GM19193 (cell line): Measurements from ENCODE around the gene SRSF5.
A peak's percentile ranks its signal among the peaks of the same experiment; 100 is the strongest.

Experiments used
- POLR2A ChIP-seq: IDR thresholded peaks from 4 replicates; pipeline ENCODE4 v1.6.1; 2011; ENCODE audit not compliant: insufficient read depth, insufficient read length; ENCODE audit errors: extremely low read depth

The SRSF5 gene

DNA sequence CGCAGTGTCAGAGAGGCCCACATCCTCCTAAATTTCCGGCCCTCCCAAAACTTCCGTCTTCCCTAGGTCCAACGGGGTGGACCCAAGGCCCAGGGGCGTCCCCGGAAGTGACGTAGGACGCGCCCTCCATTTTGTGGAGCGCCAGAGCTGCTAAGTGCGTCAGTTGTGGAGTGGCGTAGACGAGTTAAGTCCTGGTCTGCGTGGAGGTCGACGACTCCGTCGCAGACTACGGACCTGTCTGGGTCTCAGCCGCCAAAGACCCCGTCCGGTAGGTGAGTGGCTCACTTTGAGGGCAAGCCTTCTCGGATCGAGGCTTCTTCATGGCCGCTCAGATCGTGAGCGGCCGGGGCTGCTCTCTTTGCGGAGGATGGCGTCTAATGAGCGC, at the start of gene SRSF5:
Gene SRSF5 (plus strand): TSS at position 159 of the 385 bp plus-strand sequence. CDS start 1,015 bp downstream, outside the sequence.
- TF ChIP-seq POLR2A: peak; percentile 99

DNA sequence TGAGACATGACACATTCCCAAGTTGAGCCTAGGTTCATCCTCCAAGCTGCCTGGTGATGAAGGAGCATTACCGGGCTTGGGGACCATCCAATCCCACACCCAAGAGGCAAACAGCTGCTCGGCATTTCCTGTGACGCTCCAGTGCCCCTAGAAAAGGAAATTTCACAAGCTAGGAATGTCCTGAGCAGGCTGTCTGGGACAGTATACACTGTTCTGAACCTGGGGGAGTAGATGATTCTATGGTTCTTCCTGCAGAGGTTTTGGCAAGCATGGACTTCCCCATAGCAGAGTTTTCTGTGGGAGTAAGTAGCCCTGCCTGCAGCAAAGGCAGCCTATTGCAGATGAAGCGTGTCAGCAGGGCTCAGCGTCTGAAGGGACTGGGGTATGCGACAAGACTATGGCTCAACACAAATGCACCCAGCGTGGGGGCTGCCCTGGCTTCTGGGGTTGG, 47.4 kb upstream of the SRSF5 start:
- no peak for TF ChIP-seq POLR2A

DNA sequence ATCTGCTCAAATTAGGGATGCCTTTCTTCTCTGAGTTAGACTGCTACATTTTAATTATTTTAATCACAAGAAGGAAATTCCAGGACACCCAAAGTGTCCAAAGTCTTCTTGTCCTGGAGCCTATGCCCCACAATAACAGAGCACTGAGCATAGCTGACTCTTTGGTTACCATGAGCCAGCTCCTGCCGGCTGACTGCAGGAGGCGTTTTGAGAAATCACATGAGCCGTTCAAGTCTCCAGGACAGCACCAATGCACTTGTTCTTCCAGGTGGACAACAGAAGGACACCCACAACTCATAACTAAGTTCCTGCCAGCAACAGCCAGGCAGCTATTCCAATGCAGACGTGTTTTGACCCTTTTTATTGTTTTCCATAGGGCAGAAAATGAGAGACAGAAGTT, 46.0 kb upstream of the SRSF5 start:
- no peak for TF ChIP-seq POLR2A

DNA sequence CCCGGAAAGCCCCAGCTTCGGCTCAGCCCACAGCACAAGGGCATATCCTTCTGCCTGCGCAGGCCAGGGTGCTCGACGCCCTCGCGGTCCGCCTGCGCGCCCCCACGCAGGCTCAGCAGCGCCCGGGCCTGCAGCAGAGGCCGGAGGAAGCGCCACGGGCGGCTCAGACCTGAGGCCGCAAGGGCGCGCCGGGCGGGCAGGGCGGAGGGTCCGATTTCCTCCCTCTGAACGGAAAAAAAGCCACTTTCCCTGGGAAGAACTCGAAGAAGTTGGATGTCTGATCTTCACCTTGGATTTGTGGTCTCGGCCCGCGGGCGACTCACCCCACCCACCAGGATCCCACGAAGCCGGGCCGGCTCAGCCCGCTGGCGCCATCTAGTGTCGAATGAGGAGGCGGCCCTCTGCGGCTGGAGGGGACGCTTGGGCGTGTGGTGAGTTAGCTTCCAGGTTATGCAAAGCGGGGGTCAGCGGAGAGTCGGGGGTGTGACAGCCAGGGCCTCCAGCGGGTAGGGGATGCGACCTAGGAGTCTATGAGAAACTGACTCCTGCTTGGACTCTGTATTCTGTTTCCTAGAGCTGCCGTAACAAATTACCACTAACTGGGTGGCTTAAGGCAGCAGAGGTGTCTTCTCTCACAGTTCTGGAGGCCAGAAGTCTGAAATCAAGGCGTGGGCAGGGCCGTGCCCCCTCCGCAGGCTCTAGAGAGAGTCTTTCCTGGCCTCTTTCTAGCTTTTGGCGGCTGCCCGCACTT, 40.0 kb upstream of the SRSF5 start:
- TF ChIP-seq POLR2A: no peak

DNA sequence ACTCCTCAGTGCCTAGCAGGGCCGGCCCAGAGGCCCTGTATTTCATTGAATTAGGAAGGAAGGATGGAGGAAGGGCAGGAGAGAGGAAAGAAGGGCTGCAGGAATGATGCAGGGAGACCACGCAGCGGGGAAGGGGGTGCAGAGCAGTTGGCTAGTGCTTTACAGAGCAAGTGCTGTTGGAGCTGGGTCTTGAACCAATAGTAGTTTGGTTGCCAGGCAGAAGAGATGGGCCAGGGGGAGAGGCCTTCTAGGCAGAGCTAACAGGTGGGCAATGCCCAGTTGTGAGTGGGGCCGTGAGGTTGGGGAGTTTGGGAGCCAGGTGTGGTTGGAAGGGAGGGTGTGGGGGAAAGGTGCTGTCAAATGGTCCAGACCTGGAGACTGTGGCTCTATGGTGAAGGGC, 39.1 kb upstream of the SRSF5 start:
- TF ChIP-seq POLR2A: no peak

DNA sequence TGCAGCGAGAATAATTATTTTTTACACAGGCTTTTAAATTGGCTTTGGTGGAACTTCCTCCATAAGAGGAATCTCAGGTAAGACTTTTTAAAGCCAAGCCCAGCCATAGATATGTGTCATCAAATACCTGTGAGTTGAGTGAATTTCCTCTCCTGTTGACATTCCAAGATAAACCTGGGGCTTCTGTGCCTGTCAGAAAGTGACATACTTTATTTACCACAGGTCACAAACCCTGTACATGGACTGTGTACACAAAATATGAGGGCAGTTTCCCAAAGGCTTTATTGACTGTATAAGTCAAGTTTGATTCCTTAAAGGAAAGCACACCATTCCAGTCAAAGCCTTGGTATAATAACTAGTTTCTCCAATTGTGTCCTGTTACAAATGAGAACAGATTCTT, 25.9 kb upstream of the SRSF5 start:
- TF ChIP-seq POLR2A: no peak

DNA sequence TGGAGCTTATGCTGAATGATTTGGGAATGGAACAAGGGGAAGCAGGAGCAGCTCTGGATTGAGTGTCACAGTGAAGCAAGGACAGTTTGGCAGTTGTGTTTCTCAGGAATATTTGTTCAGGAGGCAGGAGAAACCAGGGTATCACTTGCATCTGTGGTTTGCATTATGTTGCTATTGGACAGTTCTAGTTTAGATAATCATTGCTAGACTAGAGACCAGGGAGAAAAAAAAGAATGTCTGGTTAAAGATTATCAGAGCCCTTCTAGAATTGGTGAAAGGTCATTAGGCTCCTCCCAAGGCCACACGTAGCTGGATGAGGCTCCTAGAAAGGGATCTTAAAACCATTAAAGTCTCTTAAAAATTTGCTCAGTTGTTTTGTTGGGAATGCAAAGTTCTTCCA, 17.0 kb upstream of the SRSF5 start:
- TF ChIP-seq POLR2A: no peak

DNA sequence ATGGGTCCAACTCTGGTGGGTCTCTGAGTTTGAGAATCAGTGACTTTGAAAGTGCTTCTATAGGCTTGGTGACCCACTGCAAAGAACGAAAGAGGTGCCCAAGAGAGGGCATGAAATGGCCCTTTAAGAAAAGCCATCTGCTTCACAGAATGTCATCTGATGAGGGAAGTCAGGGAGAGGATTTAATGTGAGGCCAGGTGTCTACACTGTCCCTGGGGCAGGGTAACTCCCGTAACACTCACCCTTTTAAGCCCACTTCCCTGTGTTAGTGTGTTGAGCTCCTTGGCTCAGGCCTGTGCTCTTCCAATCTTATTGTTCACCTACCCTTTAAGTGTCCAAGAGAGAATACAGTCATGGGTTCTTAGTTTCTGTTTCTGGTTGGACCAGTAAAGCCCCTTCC, 16.4 kb upstream of the SRSF5 start:
- TF ChIP-seq POLR2A: no peak

DNA sequence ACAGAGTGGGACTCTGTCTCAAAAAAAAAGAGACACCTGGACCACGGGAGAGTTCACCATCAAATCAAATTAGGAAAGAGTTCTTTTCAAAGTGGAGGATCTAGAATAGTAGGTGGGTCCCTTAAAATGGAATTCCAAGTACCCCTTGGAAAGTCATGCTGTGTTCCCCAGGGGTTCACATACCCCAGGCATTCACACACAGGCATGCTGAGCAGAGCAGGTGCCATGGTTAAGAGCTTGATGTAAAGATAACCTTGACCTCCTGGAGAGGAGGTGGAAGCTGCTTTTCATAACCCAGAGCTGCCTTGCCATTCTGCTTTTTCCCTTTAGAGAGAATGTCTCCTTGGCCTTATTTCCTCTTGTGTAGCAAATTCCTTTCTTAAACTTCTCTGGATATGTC, 14.2 kb upstream of the SRSF5 start:
- no peak for TF ChIP-seq POLR2A

DNA sequence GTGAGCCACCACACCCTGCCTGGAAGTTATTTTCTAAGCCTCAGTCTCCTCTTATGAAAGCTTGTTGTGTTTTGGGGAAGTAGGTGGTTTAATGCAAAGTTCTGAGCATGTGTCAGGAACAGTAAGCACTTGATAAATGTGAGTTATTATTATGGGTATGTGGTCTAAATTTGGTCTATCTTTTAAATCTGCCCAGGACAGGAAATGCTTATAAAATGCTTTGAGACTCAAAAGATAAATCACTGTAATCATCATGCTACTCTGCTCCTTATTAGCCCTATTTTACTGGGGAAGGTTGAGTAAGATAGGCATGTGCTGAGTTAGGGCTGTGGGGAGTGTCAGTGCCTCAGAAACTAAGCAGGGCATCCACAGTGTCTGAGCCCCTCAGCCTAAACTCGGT, 13.1 kb upstream of the SRSF5 start:
- no peak for TF ChIP-seq POLR2A

DNA sequence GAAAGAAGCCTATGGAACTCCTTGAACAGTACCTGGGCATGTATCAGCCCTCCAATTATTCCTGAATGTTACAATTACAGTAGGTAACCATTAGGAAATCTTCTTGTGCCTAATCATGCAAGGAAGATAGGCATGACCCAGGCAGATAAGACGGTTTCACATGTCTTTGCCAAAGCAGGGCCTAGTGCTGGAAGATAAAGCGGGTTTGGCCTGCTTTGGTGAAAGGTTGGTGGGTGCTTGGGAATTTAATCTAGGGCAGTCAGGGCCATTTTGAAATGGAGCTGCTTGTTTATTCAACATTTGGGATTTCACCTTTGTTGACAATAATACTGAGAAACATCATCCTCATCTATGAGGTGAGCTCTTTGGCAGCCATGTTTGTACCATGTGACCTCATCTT, 12.5 kb upstream of the SRSF5 start:
- TF ChIP-seq POLR2A: no peak

DNA sequence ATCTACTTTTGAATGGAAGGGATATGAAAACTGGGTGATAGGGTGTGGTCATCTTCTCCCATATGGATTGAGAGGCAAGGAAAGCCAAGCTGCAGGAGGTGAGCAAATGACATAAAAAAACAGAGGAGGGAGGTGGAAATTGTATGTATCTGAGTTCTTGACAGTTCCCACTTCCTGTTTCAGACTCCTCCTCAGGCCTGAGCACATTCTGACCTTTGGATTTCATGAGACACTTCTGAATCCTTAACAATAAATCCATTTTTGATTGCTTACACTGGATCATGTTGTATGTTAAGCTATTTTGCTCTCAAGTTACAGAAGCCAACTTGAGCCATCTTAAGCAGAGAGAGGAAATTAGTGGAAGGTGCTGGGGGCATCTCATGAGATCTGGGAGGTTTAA, 11.6 kb upstream of the SRSF5 start:
- TF ChIP-seq POLR2A: no peak

DNA sequence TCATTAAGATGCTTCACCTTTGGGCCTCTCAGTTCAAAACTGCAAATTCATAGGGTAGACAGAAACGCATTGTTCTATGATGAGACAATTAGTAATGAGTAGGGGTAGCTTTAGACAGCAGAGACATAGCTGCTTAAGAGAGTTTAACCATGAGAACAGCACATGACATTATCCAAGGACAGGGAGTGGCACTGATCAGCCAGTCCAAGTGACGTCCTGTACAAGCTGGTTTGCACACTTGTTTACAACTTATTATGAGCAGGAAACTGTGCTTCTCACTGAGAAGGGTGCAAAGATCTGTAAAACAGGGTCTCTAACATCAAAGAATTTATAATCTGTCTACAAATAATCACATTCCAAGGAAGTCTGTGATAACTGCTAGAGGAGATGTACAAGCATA, 11.2 kb upstream of the SRSF5 start:
- no peak for TF ChIP-seq POLR2A

DNA sequence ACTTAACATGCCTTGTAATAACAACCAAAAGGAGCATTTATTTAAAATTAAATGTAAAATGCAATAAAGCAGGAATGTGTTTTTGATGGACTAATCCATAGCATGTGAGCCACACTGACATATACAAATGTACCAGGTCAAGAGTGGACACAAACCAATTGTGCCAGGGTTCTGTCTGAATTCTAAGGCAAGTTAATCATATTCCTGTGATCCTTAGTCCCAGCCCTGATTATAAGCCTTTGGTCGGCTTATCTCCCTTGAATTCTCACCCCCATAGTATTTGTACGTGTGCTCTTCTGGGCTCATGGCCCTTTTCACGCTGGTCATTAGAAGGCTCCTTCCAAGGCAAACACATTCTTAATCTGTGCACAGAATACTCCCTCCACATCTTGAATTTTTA, 10.6 kb upstream of the SRSF5 start:
- TF ChIP-seq POLR2A: no peak

DNA sequence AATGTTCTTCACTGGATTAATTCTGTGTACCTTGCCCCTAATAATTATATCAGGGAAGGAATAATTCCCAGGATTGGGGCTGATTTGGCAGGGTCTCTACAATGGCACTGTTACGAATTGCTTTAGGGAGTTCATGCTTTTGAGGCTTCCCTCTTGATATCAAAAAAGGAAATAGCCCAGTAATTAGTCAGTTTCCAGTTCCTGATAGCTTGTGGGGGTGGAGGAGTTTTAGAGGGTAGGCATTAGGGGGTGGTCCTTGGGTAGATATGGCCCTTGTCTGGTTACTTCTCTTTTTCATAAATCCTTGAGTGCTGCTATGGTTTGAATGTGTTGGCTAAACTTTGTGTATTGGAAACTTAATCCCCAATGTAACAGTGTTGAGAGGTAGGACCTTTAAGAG, 6.1 kb upstream of the SRSF5 start:
- no peak for TF ChIP-seq POLR2A

DNA sequence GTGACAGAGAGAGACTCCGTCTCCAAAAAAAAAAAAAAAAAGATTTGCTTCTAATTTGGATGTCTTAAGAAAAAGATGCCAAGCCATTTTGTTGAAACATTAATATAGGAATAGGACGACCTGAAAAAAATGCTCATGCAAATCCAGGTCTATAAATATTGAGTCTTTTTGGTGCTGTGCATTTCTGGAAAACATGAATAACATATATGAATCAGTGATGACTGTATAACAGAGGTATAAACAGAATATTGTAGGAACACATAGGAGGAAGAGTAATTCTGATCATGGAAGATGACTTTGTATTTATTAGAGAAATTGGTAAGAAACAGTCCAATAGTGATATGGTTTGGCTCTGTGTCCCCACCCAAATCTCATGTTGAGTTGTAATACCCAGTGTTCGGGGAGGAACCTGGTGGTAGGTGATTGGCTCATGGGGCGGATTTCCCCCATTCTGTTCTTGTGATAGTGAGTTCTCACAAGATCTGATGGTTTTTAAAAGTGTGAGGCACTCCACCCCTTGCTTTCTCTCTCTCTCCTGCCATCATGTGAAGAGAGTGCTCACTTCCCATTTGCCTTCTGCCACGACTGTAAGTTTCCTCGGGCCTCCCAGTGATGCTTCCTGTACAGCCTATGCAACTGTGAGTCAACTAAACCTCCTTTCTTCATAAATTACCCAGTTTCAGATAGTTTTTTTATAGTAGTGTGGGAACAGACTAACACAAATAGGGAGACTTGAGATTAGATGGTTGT, 3.0 kb upstream of the SRSF5 start:
- no peak for TF ChIP-seq POLR2A
